Mesendoderm (in vitro differentiated cells): ENCODE data around the gene MACF1.

Experiments used
- DNase-seq: peaks from one replicate; pipeline ENCODE4 v3.0.0; 2013
- H2AK5ac ChIP-seq: 2 replicates; pipeline ENCODE4 v1.6.1; 2013; ENCODE audit warnings: low read length, inconsistent platforms
- H2BK120ac ChIP-seq: 2 replicates; pipeline ENCODE4 v1.6.1; 2013; ENCODE audit warnings: low read depth, mild to moderate bottlenecking, low read length, moderate library complexity, mixed read lengths
- H2BK15ac ChIP-seq: replicated peaks from 2 replicates; pipeline ENCODE4 v1.6.1; 2013; ENCODE audit warnings: low read depth, mild to moderate bottlenecking, moderate library complexity
- H2BK5ac ChIP-seq: 2 replicates; pipeline ENCODE4 v1.6.1; 2013; ENCODE audit warnings: low read length, inconsistent platforms
- H3K18ac ChIP-seq: 2 replicates; pipeline ENCODE4 v1.6.1; 2013; ENCODE audit warnings: mild to moderate bottlenecking, low read length, mixed read lengths
- H3K23ac ChIP-seq: one replicate; pipeline ENCODE4 v1.6.1; 2013; ENCODE audit warnings: low read length
- H3K27ac ChIP-seq: 2 replicates; pipeline ENCODE4 v1.5.1; 2013; ENCODE audit warnings: low read depth, mild to moderate bottlenecking, inconsistent platforms, low read length, moderate library complexity
- H3K27me3 ChIP-seq: 2 replicates; pipeline ENCODE4 v1.6.1; 2013; ENCODE audit warnings: low read length, control low read depth, mild to moderate bottlenecking, inconsistent platforms; ENCODE audit not compliant: insufficient read depth, poor library complexity
- H3K36me3 ChIP-seq: 2 replicates; pipeline ENCODE4 v1.6.1; 2013; ENCODE audit warnings: low read length, inconsistent platforms; ENCODE audit not compliant: control insufficient read depth, insufficient read depth
- H3K4ac ChIP-seq: one replicate; pipeline ENCODE4 v1.6.1; 2013; ENCODE audit warnings: low read depth, mild to moderate bottlenecking, low read length, moderate library complexity
- H3K4me1 ChIP-seq: 2 replicates; pipeline ENCODE4 v1.6.1; 2013; ENCODE audit warnings: low read depth, low read length, inconsistent platforms; ENCODE audit not compliant: control insufficient read depth
- H3K4me2 ChIP-seq: 2 replicates; pipeline ENCODE4 v1.6.1; 2013; ENCODE audit warnings: low read length
- H3K4me3 ChIP-seq: 2 replicates; pipeline ENCODE4 v1.5.1; 2013; ENCODE audit warnings: mild to moderate bottlenecking, low read length
- H3K56ac ChIP-seq: one replicate; pipeline ENCODE4 v1.6.1; 2013; ENCODE audit warnings: low read length
- H3K79me1 ChIP-seq: 2 replicates; pipeline ENCODE4 v1.6.1; 2013; ENCODE audit warnings: low read length, inconsistent platforms
- H3K79me2 ChIP-seq: 2 replicates; pipeline ENCODE4 v1.6.1; 2013; ENCODE audit warnings: mild to moderate bottlenecking, low read length; ENCODE audit not compliant: control insufficient read depth, insufficient read depth
- H3K9ac ChIP-seq: 2 replicates; pipeline ENCODE4 v1.6.1; 2013; ENCODE audit warnings: low read length, inconsistent platforms
- H4K5ac ChIP-seq: one replicate; pipeline ENCODE4 v1.6.1; 2013; ENCODE audit warnings: low read length
- H4K8ac ChIP-seq: one replicate; pipeline ENCODE4 v1.6.1; 2013; ENCODE audit warnings: low read depth, mild to moderate bottlenecking, control low read depth, low read length, moderate library complexity
- WGBS: extraction: QIAGEN DNeasy Blood & Tissue Kit; methylation state at CpG from one replicate; pipeline ENCODE4 v1.1.7; 2013; ENCODE audit warnings: low lambda C conversion rate, missing lambda C conversion rate; ENCODE audit not compliant: insufficient coverage; ENCODE audit errors: extremely low coverage; 5-methylcytosine and 5-hydroxymethylcytosine counted together

MACF1 gene

GRCh38 chr1:39295901-39296300 is 91.4 kb downstream of the MACF1 start:
- no peak overlapping the region for H2BK120ac ChIP-seq
- H3K4ac ChIP-seq, result no peak overlapping the region
- peaks cover 14% of the 10 kb centered on the region for H3K36me3 ChIP-seq
- no peak overlapping the region for H2BK15ac ChIP-seq
- no peak overlapping the region for H3K27ac ChIP-seq
- DNase-seq, result no peak
- H3K23ac ChIP-seq, result no peak overlapping the region
- no peaks in the 10 kb centered on the region for H3K79me2 ChIP-seq
- H4K5ac ChIP-seq, result no peak overlapping the region
- H3K79me1 ChIP-seq, result no peaks in the 10 kb centered on the region
- H3K4me1 ChIP-seq, result no peaks in the 10 kb centered on the region
- no peak overlapping the region for H3K56ac ChIP-seq
- no CpG with 5 or more reads among the region's 2 CpGs for WGBS
- H3K27me3 ChIP-seq, result no peaks in the 10 kb centered on the region
- no peak overlapping the region for H2BK5ac ChIP-seq
- H3K18ac ChIP-seq, result no peak overlapping the region
- H3K9ac ChIP-seq, result no peak overlapping the region
- no peak overlapping the region for H3K4me2 ChIP-seq
- no peak overlapping the region for H3K4me3 ChIP-seq
- H2AK5ac ChIP-seq, result no peak overlapping the region
- H4K8ac ChIP-seq, result no peak overlapping the region

GRCh38 chr1:39297551-39297950 is 93.1 kb downstream of the MACF1 start:
- Histone ChIP-seq H3K4me1 (no peaks in the 10 kb centered on the region), H3K4ac (no peak overlapping the region), H3K79me1 (no peaks in the 10 kb centered on the region), H3K79me2 (no peaks in the 10 kb centered on the region), H2BK15ac (no peak overlapping the region), H2BK120ac (no peak overlapping the region), H3K9ac (no peak overlapping the region), H3K18ac (no peak overlapping the region), H3K4me3 (no peak overlapping the region), H4K8ac (no peak overlapping the region), H3K23ac (no peak overlapping the region), H3K56ac (no peak overlapping the region), H2AK5ac (no peak overlapping the region), H3K4me2 (no peak overlapping the region), H2BK5ac (no peak overlapping the region), H3K27me3 (no peaks in the 10 kb centered on the region), H3K36me3 (peaks cover 10% of the 10 kb centered on the region), H3K27ac (no peak overlapping the region), H4K5ac (no peak overlapping the region)
- WGBS, result no CpG with 5 or more reads among the region's 5 CpGs
- DNase-seq, result no peak

- no peak overlapping the region for H3K27ac ChIP-seq
- no peak overlapping the region for H3K18ac ChIP-seq
- DNase-seq, result no peak
- no peak overlapping the region for H2BK120ac ChIP-seq
- H3K79me1 ChIP-seq, result no peaks in the 10 kb centered on the region
- H3K79me2 ChIP-seq, result no peaks in the 10 kb centered on the region
- H3K4me1 ChIP-seq, result no peaks in the 10 kb centered on the region
- no peak overlapping the region for H4K8ac ChIP-seq
- peaks cover 6% of the 10 kb centered on the region for H3K36me3 ChIP-seq
- no peak overlapping the region for H3K4me2 ChIP-seq
- no peak overlapping the region for H4K5ac ChIP-seq
- H2AK5ac ChIP-seq, result no peak overlapping the region
- no peak overlapping the region for H3K56ac ChIP-seq
- no CpG with 5 or more reads among the region's 5 CpGs for WGBS
- no peak overlapping the region for H2BK5ac ChIP-seq
- H3K27me3 ChIP-seq, result no peaks in the 10 kb centered on the region
- H3K23ac ChIP-seq, result no peak overlapping the region
- no peak overlapping the region for H3K4ac ChIP-seq
- no peak overlapping the region for H3K4me3 ChIP-seq
- H3K9ac ChIP-seq, result no peak overlapping the region
- no peak overlapping the region for H2BK15ac ChIP-seq
These were observed 97.1 kb downstream of the MACF1 start for GRCh38 chr1:39301606-39302005.

- DNase-seq, result no peak
- Histone ChIP-seq H3K23ac (no peak overlapping the region), H2AK5ac (no peak overlapping the region), H3K9ac (no peak overlapping the region), H4K5ac (no peak overlapping the region), H3K4ac (no peak overlapping the region), H3K4me2 (no peak overlapping the region), H3K79me1 (no peaks in the 10 kb centered on the region), H3K79me2 (no peaks in the 10 kb centered on the region), H4K8ac (no peak overlapping the region), H3K4me1 (no peaks in the 10 kb centered on the region), H2BK120ac (no peak overlapping the region), H3K18ac (no peak overlapping the region), H3K36me3 (peaks cover 2% of the 10 kb centered on the region), H3K27ac (no peak overlapping the region), H2BK15ac (no peak overlapping the region), H3K4me3 (no peak overlapping the region), H3K56ac (no peak overlapping the region), H3K27me3 (no peaks in the 10 kb centered on the region), H2BK5ac (no peak overlapping the region)
- no CpG with 5 or more reads among the region's 2 CpGs for WGBS
These were observed 101.1 kb downstream of the MACF1 start for GRCh38 chr1:39305555-39305954.

- Histone ChIP-seq H2BK5ac (no peak overlapping the region), H2BK15ac (no peak overlapping the region), H2BK120ac (no peak overlapping the region), H3K4ac (no peak overlapping the region), H3K4me2 (no peak overlapping the region), H4K5ac (no peak overlapping the region), H3K36me3 (no peaks in the 10 kb centered on the region), H3K9ac (no peak overlapping the region), H3K18ac (no peak overlapping the region), H3K23ac (no peak overlapping the region), H3K4me3 (no peak overlapping the region), H3K56ac (no peak overlapping the region), H2AK5ac (no peak overlapping the region), H4K8ac (no peak overlapping the region), H3K27me3 (no peaks in the 10 kb centered on the region), H3K27ac (no peak overlapping the region), H3K79me2 (no peaks in the 10 kb centered on the region), H3K4me1 (no peaks in the 10 kb centered on the region), H3K79me1 (no peaks in the 10 kb centered on the region)
- no CpG with 5 or more reads among the region's 6 CpGs for WGBS
- no peak for DNase-seq
These were observed 105.5 kb downstream of the MACF1 start for GRCh38 chr1:39310015-39310414.

GRCh38 chr1:39310691-39311090 is 106.2 kb downstream of the MACF1 start:
- Histone ChIP-seq H3K27ac (no peak overlapping the region), H3K36me3 (no peaks in the 10 kb centered on the region)
- no CpG with 5 or more reads among the region's 4 CpGs for WGBS

More at GRCh38 chr1:39310691-39311090, 106.2 kb downstream of the MACF1 start:
- Histone ChIP-seq H2AK5ac (no peak overlapping the region), H3K23ac (no peak overlapping the region), H3K4me1 (no peaks in the 10 kb centered on the region), H3K79me2 (no peaks in the 10 kb centered on the region), H3K9ac (no peak overlapping the region), H3K4ac (no peak overlapping the region), H2BK15ac (no peak overlapping the region), H3K27me3 (no peaks in the 10 kb centered on the region), H3K4me3 (no peak overlapping the region), H3K4me2 (no peak overlapping the region), H3K18ac (no peak overlapping the region), H3K79me1 (no peaks in the 10 kb centered on the region), H3K56ac (no peak overlapping the region), H2BK5ac (no peak overlapping the region), H4K8ac (no peak overlapping the region), H2BK120ac (no peak overlapping the region), H4K5ac (no peak overlapping the region)
- no peak for DNase-seq
